Measurements from ENCODE around the gene PTPN13.

Gene PTPN13, protein sequence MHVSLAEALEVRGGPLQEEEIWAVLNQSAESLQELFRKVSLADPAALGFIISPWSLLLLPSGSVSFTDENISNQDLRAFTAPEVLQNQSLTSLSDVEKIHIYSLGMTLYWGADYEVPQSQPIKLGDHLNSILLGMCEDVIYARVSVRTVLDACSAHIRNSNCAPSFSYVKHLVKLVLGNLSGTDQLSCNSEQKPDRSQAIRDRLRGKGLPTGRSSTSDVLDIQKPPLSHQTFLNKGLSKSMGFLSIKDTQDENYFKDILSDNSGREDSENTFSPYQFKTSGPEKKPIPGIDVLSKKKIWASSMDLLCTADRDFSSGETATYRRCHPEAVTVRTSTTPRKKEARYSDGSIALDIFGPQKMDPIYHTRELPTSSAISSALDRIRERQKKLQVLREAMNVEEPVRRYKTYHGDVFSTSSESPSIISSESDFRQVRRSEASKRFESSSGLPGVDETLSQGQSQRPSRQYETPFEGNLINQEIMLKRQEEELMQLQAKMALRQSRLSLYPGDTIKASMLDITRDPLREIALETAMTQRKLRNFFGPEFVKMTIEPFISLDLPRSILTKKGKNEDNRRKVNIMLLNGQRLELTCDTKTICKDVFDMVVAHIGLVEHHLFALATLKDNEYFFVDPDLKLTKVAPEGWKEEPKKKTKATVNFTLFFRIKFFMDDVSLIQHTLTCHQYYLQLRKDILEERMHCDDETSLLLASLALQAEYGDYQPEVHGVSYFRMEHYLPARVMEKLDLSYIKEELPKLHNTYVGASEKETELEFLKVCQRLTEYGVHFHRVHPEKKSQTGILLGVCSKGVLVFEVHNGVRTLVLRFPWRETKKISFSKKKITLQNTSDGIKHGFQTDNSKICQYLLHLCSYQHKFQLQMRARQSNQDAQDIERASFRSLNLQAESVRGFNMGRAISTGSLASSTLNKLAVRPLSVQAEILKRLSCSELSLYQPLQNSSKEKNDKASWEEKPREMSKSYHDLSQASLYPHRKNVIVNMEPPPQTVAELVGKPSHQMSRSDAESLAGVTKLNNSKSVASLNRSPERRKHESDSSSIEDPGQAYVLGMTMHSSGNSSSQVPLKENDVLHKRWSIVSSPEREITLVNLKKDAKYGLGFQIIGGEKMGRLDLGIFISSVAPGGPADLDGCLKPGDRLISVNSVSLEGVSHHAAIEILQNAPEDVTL (N-terminal part only)

DNA sequence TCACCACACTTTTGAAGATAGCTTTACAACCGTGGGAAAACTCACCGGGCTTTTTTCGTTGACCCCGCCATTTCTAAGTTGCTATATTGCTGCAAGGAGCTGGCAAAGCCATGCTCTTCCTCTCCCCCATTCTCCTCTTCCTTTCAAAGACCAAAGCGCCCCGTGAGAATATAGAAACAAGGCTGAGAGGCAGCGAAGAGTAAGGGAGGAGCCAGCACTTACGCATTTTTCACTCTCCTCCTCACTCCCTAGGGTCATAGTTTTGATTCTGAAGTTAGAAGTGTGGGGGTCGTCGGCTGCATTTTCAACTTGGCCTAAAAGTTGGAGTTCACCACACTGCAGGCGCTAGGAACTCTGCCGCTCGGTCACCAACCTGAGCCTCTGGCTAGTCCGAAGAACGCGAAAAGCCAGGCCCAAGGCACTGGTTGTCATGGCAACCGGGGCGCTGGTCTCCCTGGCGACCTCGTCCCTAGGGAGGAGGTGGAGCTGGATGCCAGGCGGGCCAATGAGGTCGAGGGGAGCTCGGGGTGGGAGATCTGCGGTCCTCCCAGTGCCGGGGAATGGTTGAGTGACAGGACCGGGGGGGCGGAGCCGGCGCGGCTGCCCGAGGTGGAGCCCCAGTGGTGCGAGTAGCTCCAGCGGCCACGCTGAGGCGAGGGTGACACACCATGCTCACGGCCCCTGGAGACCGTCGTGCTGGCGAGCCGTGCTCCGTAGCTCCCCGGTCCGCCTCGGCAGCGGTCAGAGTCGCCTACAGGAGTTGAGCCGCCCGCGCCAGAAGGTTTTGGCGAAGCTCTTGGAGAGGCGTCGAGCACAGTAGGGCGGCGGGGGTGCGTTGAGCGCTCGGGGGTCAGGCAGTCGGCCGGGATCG lies at the start of gene PTPN13:
Gene PTPN13 (plus strand): TSS at position 628 of the 871 bp plus-strand sequence. CDS start 40,942 bp downstream, outside the sequence.
- peak; percentile 93 for DNase-seq (ENCODE audit: low read depth, low spot score)

DNA sequence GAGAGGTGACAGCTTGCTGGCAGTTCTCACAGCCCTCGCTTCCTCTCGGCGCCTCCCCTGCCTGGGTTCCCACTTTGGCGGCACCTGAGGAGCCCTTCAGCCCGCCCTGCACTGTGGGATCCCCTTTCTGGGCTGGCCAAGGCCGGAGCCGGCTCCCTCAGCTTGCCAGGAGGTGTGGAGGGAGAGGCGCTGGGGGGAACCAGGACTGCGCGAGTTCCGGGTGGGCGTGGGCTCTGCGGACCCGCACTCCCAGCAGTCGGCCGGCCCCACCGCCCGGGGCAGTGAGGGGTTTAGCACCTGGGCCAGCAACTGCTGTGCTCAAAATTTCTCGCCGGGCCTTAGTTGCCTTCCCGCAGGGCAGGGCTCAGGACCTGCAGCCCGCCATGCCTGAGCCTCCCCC lies 47.0 kb upstream of the PTPN13 start:
- no peak for DNase-seq (ENCODE audit: low read depth, low spot score)

DNA sequence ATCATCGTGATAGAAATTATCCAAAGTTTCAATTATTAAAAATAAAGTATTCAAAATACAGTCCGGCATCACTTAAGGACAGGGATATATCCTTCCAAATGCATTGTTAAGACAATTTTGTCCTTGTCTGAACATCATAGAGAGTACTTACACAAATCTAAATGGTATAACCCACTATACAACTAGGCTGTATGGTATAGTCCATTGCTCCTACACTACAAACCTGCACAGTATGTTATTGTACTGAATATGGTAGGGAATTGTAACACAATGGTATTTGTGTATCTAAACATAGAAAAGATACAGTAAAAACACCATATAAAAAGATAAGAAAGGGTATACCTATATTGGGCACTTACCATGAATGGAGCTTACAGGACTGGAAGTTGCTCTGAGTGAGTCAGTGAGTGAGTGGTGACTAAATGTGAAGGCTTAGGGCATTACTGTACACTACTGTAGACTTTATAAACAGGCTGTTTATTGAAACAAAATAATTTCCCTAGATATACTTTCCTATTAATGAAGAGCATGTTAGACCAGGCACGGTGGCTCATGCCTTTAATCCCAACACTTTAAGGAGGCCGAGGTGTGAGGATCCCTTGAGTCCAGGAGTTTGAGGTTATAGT lies 44.8 kb upstream of the PTPN13 start:
- DNase-seq (ENCODE audit: low read depth, low spot score): no peak

DNA sequence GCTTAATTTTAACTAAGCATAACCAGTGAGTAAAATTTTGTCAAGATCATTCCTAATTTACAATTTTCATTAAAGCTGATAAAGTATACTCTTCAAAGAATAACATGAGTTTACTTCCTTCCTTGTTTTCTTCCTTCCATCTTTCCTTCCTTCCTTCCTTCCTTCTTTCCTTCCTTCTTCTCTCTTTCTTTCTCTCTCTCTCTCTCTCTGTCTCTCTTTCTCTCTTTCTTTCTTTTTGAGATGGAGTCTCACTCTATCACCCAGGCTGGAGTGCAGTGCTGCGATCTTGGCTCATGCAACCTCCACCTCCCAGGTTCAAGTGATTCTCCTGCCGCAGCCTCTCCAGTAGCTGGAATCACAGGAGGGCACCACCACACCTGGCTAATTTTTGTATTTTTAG lies 42.7 kb upstream of the PTPN13 start:
- DNase-seq (ENCODE audit: low read depth, low spot score): no peak

DNA sequence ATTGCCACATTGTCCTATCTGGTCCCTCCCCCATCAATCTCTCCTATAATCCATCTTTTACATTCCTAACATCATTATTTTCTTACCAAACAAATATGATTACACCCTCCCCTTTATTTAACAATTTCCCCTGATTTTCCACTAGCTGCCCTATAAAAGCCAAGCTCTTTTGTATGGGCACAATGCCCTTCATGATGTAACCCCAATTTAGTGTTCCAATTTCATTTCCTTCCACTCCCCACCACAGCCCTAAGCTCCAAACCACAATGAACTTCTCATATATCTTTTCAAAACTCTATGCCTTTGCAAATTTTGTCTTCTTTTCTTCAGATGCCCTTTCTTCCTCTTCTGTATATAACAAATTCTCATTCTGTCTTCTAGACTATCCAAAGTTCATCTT lies 39.5 kb upstream of the PTPN13 start:
- DNase-seq (ENCODE audit: low read depth, low spot score): no peak

DNA sequence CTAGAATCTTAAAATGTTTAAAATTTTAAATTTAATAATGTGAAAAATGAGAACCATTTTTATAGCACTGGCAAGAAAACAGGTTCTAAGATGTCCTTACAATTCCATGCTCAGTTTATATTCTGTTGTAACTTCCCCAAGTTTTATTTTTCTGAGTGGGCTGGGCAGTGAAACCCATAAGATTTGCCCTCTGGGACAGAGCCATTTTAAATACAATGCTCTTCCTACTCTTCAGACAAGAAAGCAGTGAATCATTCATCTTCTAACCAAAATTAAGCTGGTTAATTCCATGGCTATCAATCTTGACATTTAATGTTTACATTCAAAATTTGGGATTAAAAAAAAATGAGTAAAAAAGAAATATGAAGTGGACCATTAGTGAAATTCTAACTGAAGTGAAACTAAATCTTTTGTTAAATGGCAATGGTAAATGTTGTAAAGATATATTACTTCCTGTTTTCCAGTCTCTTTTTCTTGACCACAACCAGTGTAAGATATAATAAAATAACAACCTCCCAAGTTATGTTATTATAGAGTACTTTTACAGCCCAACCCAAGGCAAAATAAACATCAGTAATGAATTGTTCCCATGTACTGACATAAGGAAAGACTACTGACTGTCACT lies 37.2 kb upstream of the PTPN13 start:
- peak; percentile 20 for DNase-seq (ENCODE audit: low read depth, low spot score)

DNA sequence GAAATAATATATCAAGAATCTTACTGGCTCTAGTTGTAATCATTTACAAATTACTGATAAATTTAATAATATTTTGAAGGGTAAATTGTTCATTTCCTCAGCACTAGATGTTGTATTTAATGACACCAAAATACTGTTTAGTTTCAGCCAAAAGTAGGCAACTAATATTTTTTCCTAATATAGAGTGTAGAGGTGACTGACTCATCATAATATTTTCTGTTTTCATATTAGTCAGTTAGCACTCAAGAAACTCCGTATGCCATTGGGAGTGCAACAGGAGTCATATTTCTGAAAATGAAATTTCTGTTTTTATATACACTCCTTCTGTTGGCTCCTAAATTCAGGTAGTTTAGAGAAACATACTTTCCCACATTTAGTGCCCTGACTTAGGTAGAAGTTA lies 36.6 kb upstream of the PTPN13 start:
- DNase-seq (ENCODE audit: low read depth, low spot score): no peak

DNA sequence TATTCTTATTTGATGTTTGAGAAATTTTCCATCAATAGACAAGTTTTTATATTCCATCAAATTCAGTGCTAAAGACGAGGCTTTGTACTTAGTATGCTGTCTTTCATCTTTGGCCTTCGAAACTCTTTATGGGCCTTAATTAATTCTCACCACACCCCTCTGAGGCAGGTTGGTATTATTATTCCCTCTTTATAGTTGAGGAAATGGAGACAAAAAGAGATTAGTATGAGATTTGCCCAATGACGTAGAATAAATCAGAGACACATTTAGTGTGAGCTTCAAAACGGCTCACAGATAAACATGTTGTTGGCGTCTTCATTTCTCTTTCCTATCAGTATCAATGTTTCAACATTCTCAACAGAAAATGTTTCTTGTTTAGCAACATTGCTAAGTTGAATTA lies 35.9 kb upstream of the PTPN13 start:
- no peak for DNase-seq (ENCODE audit: low read depth, low spot score)

DNA sequence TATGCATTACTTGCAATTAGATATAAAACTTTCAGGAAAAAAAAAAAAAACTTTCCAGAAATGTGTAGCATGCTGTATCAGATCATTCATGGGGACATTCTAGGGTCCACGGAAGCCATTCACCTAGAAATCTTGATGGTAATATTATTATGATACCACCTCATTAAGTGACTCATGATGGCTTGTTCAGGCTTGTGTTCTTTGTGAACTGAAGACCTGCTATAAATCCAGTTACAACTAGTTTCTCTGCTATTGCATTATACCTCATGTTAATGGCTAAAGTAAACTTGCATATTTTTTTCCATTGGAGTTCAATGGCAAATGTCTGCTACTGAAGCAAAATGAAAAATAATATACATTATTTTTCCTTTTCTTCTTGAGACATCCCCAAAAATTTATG lies 35.3 kb upstream of the PTPN13 start:
- DNase-seq (ENCODE audit: low read depth, low spot score): no peak

DNA sequence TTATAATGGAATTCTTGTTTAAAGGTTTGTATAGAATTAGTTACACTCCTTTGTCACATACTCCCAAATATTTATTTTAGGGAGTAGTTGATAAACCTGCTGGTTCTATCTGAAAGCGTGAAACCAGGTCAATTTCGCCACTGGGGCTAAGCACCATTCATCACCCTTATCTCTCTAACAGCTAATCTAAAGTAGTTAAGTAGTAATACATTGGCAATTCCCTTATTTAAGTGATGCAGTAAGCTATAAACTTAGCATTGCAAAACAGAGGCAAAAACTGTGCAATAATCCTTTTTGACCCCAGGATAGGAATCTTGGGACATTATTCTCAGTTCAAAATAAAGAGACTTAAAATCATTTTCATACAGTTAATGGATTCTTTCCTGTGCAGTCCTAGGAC lies 33.7 kb upstream of the PTPN13 start:
- no peak for DNase-seq (ENCODE audit: low read depth, low spot score)

DNA sequence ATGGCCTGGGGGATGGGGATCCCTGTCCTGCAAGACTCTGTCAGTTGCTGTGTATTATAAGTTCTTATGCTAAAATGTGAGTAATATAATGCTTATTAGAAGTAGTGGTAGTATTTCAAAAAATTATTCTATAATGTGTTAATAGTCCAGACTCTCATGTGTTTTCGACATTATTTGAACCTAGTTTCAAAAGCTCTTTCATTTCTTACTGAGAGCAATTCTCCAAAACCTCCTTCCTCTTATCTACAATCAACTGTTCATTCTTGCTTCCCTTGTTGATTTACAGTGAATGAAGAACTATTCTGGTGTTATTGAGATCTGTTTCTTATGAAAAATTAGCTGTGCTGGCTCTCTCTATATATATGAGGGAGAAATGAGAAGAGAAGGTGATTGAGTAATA lies 32.9 kb upstream of the PTPN13 start:
- no peak for DNase-seq (ENCODE audit: low read depth, low spot score)

DNA sequence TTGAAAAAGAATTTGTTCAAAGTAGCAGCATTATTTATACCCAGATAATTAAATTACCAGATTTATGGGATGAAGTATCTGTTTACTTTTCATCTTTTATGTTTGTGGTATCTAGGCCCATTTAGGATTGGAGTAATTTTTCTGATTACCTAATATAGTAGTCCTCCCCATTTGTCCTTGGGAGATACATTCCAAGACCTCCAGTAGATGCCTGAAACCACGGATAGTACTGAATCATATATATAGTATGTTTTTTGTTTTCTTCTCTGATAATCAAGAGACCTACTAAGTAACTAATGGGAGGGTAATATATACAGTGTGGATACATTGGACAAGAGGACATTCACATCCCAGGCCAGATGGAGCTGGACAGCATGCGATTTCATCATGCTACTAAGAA lies 30.7 kb upstream of the PTPN13 start:
- DNase-seq (ENCODE audit: low read depth, low spot score): no peak

DNA sequence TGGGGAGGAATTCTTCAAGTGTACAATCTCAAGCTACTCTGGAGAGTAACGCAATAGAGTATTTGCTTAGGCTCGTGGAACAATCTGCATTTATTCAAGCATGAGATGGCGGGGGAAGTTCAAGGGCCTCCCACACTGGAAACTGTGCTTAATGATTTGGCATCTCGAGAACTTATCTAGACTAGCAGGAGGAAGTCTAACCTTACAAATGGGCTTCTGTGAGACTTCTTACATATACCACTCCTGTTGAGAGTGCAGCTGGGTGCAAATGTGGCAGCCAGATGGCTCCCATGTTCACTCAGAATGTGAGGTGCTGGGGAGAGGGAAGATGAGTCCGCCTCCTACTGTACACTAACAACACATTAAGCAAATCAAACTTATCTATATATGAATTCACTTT lies 29.3 kb upstream of the PTPN13 start:
- DNase-seq (ENCODE audit: low read depth, low spot score): no peak

DNA sequence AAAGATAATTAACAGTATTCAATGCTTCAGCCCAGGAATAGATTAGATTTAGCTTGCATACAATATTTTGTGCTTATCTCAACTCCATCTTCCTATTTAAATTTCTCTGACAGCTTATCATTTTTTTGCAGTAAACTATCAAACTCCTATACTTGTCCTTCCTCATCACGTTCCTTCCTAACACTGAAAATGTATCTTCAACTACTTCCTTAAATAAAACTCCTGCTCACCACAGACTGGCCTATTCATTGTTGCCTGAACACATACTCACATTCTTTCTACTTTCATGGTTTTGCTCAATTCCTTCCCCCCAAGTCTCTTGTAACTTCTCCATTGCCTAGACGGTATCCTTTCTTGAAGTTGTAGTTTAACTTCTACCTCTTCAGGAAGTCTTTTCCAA lies 28.5 kb upstream of the PTPN13 start:
- DNase-seq (ENCODE audit: low read depth, low spot score): no peak

DNA sequence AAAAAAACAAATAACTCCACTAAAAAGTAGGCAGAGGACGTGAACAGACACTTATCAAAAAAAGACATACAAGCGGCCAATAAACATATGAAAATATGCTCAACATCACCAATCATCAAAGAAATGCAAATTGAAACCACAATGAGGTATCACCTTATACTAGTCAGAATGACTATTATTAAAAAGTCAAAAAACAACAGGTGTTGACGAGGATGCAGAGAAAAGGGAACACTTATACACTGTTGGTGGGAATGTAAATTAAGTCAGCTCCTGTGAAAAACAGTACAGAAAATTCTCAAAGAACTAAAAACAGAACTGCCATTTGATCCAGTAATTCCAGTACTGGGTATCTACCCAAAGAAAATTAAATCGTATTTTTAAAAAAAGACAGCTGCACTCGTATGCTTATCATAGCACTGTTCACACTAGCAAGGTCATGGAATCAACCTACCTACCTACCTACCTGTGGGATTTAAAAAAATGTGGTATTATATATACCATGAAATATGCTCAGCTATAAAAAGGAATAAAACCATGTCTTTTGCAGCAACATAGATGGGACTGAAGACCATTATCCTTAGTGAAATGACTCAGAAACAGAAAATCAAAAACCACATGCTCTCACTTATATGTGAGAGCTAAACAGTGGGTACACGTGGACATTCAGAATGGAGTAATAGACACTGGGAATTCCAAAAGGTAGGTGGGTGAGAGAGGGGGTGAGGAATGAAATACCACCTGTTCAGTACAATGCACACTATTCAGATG lies 24.8 kb upstream of the PTPN13 start:
- DNase-seq (ENCODE audit: low read depth, low spot score): no peak

DNA sequence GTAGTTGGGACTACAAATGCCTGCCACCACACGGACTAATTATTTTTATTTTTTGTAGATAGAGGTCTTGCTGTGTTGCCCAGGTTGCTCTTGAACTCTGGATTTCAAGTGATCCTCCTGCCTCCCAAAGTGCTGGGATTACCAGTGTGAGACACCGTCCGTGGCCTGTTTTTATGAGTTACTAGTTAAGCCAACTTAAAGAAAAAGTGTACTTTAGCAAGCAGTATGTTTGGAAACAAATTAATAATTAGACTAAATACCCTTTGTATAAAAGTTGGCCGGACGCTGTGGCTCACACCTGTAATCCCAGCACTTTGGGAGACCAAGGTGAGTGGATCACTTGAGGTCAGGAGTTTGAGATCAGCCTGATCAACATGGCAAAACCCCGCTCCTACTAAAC lies 14.2 kb upstream of the PTPN13 start:
- DNase-seq (ENCODE audit: low read depth, low spot score): no peak

DNA sequence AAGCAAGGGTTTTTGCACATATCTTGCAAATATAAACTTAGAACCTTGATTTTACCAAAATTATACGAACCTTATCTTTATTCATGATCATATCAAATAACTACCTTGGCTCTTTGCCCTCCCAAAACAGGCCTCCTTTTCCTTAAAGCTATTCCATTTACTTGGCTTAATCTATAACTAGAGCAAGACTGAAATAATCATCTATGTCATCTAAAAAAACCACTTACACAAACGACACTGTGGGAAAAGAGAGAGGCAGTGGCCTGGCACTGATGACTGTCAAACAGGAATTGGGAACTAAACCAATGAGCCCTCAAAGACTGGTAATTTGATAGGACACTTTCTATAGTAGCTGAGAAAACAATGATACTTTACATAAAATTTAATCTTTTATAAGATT lies 11.7 kb upstream of the PTPN13 start:
- no peak for DNase-seq (ENCODE audit: low read depth, low spot score)

DNA sequence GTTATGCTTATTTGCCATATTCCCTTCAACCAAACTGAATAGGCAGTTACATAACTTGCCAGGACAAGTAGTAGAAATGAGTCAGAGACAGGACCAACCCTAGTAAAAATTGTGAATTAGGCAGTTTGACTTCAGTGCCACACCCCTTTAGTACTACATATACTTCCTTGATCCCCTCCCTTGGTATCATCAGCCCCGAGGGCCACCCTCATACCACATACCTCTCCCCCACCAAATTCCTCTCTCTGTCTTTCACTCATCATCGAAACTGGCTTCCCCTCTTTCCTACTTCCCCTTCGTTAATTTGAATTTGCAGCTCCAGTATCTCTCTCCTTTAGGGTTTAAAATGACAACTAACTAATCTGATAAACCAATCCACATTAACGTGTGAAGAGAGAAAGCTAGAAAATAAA lies 7.9 kb upstream of the PTPN13 start:
- no peak for DNase-seq (ENCODE audit: low read depth, low spot score)

DNA sequence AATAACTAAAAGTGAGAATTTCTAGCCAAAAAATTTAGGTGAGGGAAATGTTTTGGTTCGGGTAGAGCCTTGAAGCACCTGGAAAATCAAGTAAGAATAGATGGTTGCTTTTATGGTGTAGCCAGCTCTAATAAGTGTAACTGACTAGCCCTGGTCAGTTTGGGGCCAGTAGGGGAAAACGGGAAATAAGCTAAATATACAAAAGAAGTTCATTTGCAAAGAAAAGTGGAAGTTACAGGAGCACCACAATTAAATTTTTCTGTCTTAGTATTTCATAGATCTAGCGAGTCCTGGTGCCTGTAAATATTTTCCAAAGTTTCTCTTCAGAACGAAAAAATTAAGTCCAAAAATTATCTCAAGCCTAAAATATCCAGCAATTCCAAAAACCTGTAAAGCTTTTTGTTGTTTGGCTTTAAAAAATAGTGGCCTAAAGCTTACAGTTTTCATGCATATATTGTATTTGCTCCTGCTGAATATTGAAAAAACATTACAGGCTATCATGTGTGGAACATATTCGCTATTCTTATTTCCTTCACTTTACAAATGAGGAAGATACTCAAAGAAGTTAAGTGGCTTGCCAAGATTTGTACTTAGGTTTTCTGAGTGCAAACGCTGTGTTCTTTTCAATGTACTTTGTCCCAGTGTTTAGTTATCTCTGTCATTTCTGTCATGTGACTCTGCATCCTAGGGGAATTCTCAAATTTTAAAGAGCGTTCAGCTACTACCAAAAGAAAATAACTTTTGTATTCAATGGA lies 7.3 kb upstream of the PTPN13 start:
- DNase-seq (ENCODE audit: low read depth, low spot score): no peak

All from brain pericyte (primary cell).